ENCODE measurements around the gene PSMB5. TPM values are rescaled to one million over a fixed set of nuclear protein-coding genes. Genes with fewer than 3 reads are reported as not detected.
A peak's percentile ranks its signal among the peaks of the same experiment; 100 is the strongest.

The PSMB5 gene
- total and polyA plus RNA-seq, 2 of the 13 experiments (the other 11 are each of a cell fraction or from before 2014, with no cell fraction given), result 705 to 871 TPM

DNA sequence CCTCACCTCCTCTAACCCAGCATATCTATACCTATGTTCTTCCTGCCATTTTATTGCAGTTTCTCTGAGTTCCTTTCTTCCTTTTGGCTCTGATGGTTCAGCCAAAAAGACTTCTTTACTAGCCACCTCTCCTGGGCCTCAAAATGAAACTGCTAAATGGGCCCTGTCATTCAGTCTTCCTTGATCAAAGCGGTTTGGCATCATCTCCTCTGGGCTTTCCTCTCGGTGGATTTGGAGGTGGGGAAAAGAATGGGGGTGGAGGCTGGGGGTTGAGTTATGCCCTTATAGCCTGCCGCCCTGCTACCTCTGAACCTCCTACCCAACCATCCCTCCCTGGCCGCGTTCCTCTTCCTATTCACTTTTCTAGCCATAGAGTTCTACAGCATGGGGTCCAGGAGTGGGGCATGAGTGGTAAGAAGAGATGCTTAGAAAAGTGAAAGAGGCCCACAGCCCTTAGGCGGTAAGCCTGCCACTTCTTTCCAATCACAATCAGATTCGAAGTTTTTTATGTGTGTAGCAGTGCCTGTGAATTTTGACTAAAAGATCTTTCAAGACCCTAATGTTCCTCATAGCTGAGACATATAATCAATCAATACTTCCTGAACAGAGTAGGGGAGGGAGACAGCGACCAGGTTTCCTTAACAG, 54.8 kb downstream of the PSMB5 start (continued):
- no peak for TF ChIP-seq NPAS2 (CRISPR knock-in tag; IDR thresholded peaks at IDR 0.05; ENCODE audit: borderline replicate concordance)
- TF ChIP-seq, protein P1, sequence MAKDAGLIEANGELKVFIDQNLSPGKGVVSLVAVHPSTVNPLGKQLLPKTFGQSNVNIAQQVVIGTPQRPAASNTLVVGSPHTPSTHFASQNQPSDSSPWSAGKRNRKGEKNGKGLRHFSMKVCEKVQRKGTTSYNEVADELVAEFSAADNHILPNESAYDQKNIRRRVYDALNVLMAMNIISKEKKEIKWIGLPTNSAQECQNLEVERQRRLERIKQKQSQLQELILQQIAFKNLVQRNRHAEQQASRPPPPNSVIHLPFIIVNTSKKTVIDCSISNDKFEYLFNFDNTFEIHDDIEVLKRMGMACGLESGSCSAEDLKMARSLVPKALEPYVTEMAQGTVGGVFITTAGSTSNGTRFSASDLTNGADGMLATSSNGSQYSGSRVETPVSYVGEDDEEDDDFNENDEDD (CRISPR knock-in tag; IDR thresholded peaks at IDR 0.05; ENCODE audit: borderline replicate concordance), result no peak
- no peak for TF ChIP-seq ZNF674 (CRISPR knock-in tag; IDR thresholded peaks at IDR 0.05; ENCODE audit: low read depth)
- 0 out of 2 replicates have a peak, but pooled peaks have one; percentile 24 for TF ChIP-seq HHEX (CRISPR knock-in tag; IDR thresholded peaks at IDR 0.05)
- peak; percentile 99 for TF ChIP-seq SSRP1 (CRISPR knock-in tag; IDR thresholded peaks at IDR 0.05)
- TF ChIP-seq HOXA9 (CRISPR knock-in tag; IDR thresholded peaks at IDR 0.05; ENCODE audit: borderline replicate concordance), result no peak
- TF ChIP-seq MBD4 (IDR thresholded peaks at IDR 0.05; ENCODE audit: borderline replicate concordance, low read length), result no peak
- peak; percentile 20; the same call in 1 of the 2 replicates for TF ChIP-seq ZNF337 (CRISPR knock-in tag; IDR thresholded peaks at IDR 0.05; ENCODE audit: borderline replicate concordance, low read depth)
- TF ChIP-seq, protein P2, sequence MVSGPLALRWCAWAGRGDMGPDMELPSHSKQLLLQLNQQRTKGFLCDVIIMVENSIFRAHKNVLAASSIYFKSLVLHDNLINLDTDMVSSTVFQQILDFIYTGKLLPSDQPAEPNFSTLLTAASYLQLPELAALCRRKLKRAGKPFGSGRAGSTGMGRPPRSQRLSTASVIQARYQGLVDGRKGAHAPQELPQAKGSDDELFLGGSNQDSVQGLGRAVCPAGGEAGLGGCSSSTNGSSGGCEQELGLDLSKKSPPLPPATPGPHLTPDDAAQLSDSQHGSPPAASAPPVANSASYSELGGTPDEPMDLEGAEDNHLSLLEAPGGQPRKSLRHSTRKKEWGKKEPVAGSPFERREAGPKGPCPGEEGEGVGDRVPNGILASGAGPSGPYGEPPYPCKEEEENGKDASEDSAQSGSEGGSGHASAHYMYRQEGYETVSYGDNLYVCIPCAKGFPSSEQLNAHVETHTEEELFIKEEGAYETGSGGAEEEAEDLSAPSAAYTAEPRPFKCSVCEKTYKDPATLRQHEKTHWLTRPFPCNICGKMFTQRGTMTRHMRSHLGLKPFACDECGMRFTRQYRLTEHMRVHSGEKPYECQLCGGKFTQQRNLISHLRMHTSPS (CRISPR knock-in tag; IDR thresholded peaks at IDR 0.05; ENCODE audit: low read depth), result no peak
- TF ChIP-seq, protein P3, sequence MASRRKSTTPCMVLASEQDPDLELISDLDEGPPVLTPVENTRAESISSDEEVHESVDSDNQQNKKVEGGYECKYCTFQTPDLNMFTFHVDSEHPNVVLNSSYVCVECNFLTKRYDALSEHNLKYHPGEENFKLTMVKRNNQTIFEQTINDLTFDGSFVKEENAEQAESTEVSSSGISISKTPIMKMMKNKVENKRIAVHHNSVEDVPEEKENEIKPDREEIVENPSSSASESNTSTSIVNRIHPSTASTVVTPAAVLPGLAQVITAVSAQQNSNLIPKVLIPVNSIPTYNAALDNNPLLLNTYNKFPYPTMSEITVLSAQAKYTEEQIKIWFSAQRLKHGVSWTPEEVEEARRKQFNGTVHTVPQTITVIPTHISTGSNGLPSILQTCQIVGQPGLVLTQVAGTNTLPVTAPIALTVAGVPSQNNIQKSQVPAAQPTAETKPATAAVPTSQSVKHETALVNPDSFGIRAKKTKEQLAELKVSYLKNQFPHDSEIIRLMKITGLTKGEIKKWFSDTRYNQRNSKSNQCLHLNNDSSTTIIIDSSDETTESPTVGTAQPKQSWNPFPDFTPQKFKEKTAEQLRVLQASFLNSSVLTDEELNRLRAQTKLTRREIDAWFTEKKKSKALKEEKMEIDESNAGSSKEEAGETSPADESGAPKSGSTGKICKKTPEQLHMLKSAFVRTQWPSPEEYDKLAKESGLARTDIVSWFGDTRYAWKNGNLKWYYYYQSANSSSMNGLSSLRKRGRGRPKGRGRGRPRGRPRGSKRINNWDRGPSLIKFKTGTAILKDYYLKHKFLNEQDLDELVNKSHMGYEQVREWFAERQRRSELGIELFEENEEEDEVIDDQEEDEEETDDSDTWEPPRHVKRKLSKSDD (CRISPR knock-in tag; IDR thresholded peaks at IDR 0.05; ENCODE audit: low read depth), result no peak
- TF ChIP-seq, protein P4, sequence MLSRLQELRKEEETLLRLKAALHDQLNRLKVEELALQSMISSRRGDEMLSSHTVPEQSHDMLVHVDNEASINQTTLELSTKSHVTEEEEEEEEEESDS (CRISPR knock-in tag; IDR thresholded peaks at IDR 0.05; ENCODE audit: borderline replicate concordance), result no peak
- TF ChIP-seq KLF6 (CRISPR knock-in tag; IDR thresholded peaks at IDR 0.05), result 0 out of 2 replicates have a peak, but pooled peaks have one; percentile 20
- no peak for TF ChIP-seq ZFP90 (CRISPR knock-in tag; IDR thresholded peaks at IDR 0.05; ENCODE audit: borderline replicate concordance)
- TF ChIP-seq, protein P5, sequence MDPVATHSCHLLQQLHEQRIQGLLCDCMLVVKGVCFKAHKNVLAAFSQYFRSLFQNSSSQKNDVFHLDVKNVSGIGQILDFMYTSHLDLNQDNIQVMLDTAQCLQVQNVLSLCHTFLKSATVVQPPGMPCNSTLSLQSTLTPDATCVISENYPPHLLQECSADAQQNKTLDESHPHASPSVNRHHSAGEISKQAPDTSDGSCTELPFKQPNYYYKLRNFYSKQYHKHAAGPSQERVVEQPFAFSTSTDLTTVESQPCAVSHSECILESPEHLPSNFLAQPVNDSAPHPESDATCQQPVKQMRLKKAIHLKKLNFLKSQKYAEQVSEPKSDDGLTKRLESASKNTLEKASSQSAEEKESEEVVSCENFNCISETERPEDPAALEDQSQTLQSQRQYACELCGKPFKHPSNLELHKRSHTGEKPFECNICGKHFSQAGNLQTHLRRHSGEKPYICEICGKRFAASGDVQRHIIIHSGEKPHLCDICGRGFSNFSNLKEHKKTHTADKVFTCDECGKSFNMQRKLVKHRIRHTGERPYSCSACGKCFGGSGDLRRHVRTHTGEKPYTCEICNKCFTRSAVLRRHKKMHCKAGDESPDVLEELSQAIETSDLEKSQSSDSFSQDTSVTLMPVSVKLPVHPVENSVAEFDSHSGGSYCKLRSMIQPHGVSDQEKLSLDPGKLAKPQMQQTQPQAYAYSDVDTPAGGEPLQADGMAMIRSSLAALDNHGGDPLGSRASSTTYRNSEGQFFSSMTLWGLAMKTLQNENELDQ (CRISPR knock-in tag; IDR thresholded peaks at IDR 0.05; ENCODE audit: borderline replicate concordance), result no peak
- no peak for TF ChIP-seq HOXA3 (CRISPR knock-in tag; IDR thresholded peaks at IDR 0.05)
- TF ChIP-seq, protein P6, sequence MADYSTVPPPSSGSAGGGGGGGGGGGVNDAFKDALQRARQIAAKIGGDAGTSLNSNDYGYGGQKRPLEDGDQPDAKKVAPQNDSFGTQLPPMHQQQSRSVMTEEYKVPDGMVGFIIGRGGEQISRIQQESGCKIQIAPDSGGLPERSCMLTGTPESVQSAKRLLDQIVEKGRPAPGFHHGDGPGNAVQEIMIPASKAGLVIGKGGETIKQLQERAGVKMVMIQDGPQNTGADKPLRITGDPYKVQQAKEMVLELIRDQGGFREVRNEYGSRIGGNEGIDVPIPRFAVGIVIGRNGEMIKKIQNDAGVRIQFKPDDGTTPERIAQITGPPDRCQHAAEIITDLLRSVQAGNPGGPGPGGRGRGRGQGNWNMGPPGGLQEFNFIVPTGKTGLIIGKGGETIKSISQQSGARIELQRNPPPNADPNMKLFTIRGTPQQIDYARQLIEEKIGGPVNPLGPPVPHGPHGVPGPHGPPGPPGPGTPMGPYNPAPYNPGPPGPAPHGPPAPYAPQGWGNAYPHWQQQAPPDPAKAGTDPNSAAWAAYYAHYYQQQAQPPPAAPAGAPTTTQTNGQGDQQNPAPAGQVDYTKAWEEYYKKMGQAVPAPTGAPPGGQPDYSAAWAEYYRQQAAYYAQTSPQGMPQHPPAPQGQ (CRISPR knock-in tag; IDR thresholded peaks at IDR 0.05; ENCODE audit: borderline replicate concordance), result no peak
- TF ChIP-seq, protein P7, sequence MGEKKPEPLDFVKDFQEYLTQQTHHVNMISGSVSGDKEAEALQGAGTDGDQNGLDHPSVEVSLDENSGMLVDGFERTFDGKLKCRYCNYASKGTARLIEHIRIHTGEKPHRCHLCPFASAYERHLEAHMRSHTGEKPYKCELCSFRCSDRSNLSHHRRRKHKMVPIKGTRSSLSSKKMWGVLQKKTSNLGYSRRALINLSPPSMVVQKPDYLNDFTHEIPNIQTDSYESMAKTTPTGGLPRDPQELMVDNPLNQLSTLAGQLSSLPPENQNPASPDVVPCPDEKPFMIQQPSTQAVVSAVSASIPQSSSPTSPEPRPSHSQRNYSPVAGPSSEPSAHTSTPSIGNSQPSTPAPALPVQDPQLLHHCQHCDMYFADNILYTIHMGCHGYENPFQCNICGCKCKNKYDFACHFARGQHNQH (CRISPR knock-in tag; IDR thresholded peaks at IDR 0.05), result no peak; the same call in 1 of the 2 replicates
